GM10248 (cell line): Measurements from ENCODE around the gene TAS1R3.

ENCODE experiments used
- CTCF ChIA-PET: fragments of 300-600 bp; sonication (Branson Sonifier 250); formaldehyde crosslinking; extraction: SDS; loops from one replicate; lab custom pipeline; 2021; ENCODE audit warnings: antibody characterized with exemption; lab: Yijun Ruan, JAX
- POLR2A ChIA-PET: fragments of 350-650 bp; sonication (Branson Sonifier 250); formaldehyde crosslinking; extraction: SDS; loops from one replicate; lab custom pipeline; 2020; ENCODE audit warnings: antibody characterized with exemption; lab: Yijun Ruan, JAX
- DNase-seq: peaks from one replicate; pipeline ENCODE4 v3.0.0; 2012; ENCODE audit errors: extremely low spot score
- TF ChIP-seq, protein P1 (sequence below): IDR thresholded peaks from 2 replicates; pipeline ENCODE4 v1.5.1; 2012; ENCODE audit warnings: mild to moderate bottlenecking, low read depth; ENCODE audit errors: extremely low read depth, missing control alignments, control extremely low read depth

The TAS1R3 gene

DNA sequence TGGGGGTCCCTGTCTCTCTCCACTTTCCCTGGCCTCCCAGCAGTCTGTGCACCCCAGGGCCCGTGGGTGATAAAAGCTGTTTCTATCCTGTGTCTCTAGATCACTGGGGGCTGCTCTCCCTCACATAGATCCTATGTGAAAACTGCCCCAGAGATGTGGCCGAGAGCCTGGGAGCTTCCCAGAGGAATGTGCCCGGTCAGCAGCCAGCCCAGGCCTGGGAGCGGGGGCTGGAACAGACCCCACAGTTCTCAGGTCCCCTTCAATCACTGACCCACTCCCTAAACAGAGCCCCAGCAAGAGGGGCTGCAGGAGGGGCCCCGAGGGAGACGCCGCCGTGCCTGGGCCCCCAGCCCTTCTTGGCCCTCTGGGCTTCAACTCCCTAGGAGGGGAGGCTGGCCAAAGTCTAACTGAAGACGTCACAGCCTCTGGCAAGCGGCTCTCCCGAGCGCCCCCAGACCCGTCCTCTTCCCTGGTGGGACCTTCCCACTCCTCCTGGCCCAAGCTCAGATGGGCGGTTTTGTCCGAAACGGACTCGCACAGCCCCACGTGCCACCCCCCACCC lies 26.9 kb downstream of the TAS1R3 start:
- CTCF ChIA-PET = interaction anchor here (0.6 to 1.7 kb wide), 2 partner anchors 14 to 147 kb away, joined by 3 to 5 read pairs; no protein-coding TSS in a partner anchor
- POLR2A ChIA-PET = no interaction called here
- no peak for DNase-seq
- TF ChIP-seq, protein P1, sequence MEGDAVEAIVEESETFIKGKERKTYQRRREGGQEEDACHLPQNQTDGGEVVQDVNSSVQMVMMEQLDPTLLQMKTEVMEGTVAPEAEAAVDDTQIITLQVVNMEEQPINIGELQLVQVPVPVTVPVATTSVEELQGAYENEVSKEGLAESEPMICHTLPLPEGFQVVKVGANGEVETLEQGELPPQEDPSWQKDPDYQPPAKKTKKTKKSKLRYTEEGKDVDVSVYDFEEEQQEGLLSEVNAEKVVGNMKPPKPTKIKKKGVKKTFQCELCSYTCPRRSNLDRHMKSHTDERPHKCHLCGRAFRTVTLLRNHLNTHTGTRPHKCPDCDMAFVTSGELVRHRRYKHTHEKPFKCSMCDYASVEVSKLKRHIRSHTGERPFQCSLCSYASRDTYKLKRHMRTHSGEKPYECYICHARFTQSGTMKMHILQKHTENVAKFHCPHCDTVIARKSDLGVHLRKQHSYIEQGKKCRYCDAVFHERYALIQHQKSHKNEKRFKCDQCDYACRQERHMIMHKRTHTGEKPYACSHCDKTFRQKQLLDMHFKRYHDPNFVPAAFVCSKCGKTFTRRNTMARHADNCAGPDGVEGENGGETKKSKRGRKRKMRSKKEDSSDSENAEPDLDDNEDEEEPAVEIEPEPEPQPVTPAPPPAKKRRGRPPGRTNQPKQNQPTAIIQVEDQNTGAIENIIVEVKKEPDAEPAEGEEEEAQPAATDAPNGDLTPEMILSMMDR = no peak

DNA sequence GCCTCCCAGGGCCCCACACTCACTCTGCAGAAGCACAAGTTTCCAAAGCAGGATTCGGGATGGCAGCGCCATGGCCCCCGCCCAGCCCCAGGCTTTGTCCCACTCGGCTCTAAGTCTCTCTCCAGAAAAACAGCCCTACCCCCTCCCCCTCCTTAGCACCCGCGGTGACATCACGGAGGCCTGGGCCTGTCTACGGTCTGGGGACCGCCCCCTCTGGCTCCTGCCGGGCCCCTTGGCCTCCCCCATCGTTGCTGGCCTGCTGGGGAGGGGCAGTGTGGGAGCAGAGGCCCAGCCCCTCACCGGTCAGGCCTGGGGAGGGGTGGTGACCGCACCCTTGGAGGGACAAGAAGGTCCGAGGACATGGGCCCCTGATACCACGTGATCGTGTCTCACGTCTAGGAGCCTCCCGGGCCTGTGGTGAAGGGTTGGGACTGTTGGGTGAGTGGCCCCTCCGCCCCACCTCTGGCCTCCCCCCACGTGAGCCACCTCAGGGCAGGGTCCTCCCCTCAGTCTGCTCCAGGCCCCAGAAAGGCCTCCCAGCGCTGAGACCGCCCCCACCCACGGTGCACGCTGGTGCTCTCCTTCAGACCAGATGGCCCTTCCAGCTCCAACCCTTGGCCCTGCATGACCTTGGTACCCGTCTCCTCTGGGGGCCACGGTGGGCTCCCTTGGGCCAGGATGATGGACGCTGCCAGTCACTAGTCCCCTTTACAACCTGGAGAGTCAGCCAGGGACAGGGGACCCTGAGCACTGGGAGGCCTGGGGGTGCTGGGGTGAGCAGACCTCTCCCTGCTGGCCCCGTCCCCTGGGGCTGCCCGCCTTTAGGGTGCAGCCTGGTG lies 27.6 kb downstream of the TAS1R3 start, which contains the start of gene MXRA8:
TSS of gene MXRA8 (minus strand) at position 123 of the 839 bp plus-strand sequence. CDS start at position 72, 51 bp downstream.
- ChIA-PET CTCF (interaction anchor here (0.6 to 1.7 kb wide), 3 partner anchors 13 to 146 kb away, joined by 3 to 5 read pairs (median 4); no protein-coding TSS in a partner anchor), POLR2A (no interaction called here)
- no peak for DNase-seq
- TF ChIP-seq, protein P1 = no peak

DNA sequence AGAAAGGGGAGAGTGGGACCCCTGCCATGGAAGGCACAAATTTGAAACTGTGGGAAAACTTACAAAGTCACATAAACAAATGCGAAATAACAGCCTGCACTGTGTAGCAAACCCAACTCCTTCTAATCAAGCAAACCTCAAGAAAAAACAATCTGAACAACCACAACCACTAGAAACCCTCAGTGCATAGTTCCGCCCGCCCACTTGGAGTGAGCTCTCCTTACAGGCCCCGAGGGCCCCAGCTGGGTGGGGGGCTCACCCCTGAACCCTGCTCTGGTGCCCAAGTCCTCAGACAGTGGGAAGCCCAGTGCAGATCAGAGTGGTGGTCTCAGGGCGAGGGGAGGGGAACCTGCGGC lies 28.2 kb downstream of the TAS1R3 start:
- POLR2A ChIA-PET = no interaction called here
- no peak for DNase-seq
- TF ChIP-seq, protein P1 = no peak
- CTCF ChIA-PET = interaction anchor here (1.0 kb wide), 1 partner anchor 12 kb away, joined by 4 read pairs; no protein-coding TSS in a partner anchor

DNA sequence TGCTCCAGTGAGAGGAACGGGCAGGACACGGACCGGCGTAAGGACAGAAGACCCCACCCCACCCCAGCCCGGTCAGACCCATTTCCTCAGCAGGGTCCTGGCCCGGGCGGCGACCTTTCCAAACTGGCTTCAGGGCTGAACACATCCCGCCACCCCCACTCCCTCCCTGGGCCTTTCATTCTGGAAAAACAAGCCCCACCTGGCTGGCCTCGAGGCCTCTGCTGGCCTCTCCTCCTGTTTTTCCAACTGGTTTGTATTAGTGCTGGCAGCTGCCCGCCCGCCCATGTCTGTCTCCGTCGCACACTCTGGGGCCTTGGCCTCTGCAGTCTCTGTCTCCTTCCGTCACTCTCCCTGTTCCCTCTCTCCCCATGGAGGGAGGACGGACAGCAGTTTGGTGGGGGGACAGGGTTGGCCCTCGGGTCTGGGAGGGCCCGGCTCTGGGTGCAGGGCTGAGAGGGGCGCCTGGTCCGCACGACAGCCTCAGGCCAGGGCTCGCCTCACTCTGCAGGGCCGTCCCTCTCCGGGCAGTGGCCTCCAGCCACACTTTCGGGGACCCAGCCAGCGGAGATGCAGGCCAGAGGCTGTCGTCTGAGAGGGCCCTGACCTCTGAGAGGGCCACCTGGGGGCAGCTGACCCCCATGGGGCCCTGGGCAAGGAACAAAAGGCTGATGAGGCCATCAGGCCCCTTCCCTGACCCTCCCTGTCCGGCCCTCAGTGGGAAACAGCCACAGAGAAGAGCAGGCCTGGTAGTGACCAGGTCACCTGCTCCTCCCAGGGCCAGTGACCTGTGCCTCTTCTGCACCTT lies 28.8 kb downstream of the TAS1R3 start:
- POLR2A ChIA-PET = no interaction called here
- TF ChIP-seq, protein P1 = no peak
- DNase-seq = no peak
- CTCF ChIA-PET = interaction anchor here (1.0 kb wide), 1 partner anchor 12 kb away, joined by 4 read pairs; no protein-coding TSS in a partner anchor

DNA sequence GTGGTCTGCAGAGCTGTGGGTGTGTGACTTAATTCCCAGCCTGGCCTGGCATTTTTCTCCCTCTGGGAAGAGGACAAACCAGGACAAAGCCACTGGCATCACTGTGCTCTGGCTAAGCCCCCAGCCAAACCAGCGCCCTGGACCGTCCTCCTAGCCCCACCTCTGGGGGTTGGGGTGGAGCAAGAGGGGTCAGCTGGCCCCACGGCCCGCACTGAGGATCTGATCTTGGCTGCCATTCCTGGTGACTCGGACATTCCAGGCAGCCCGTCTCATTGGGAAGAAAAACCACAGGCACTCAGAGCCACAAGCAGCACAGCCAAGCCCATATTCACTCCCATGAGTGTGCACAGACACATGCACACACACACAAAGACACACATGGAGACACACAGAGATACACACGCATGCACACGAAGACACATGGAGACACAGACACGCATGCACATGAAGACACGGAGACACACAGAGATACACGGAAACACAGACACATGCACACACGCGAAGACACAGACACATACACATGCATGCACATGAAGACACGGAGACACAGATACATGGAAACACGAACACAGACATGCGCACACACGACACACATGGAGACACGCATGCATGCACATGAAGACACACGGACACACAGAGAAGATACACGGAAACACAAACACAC lies 29.6 kb downstream of the TAS1R3 start:
- POLR2A ChIA-PET = no interaction called here
- TF ChIP-seq, protein P1 = no peak
- CTCF ChIA-PET = no interaction called here
- no peak for DNase-seq
